SU-DHL-6 (cell line): ENCODE measurements around the gene FSTL4.

ENCODE experiments used
- H2AFZ ChIP-seq: fragments of 200-600 bp; sonication (generic); 2 replicates; pipeline ENCODE4 v1.6.1; 2014; ENCODE audit warnings: low read depth, mild to moderate bottlenecking, moderate library complexity, mixed read lengths, antibody characterized with exemption, low read length; ENCODE audit not compliant: severe bottlenecking
- H3F3A ChIP-seq: fragments of 200-600 bp; shearing (Covaris generic); 2 replicates; pipeline ENCODE4 v1.6.0; 2016; ENCODE audit warnings: antibody characterized with exemption, mild to moderate bottlenecking; ENCODE audit not compliant: insufficient read depth
- H3K27ac ChIP-seq: fragments of 200-600 bp; sonication (generic); 2 replicates; pipeline ENCODE4 v1.5.1; 2016; ENCODE audit warnings: low read depth, mild to moderate bottlenecking, low read length, moderate library complexity, mixed read lengths
- H3K27me3 ChIP-seq: fragments of 200-600 bp; sonication (generic), shearing (Covaris generic); 2 replicates; pipeline ENCODE4 v1.6.0; 2014; ENCODE audit warnings: mild to moderate bottlenecking, low read length
- H3K36me3 ChIP-seq: fragments of 200-600 bp; sonication (generic); 2 replicates; pipeline ENCODE4 v1.6.1; 2014; ENCODE audit warnings: mild to moderate bottlenecking, low read length, mixed read lengths
- H3K4me2 ChIP-seq: fragments of 300-600, 200-600 bp; shearing (Covaris generic), sonication (generic); 2 replicates; pipeline ENCODE4 v1.6.0; 2014; ENCODE audit warnings: low read length, low read depth, mild to moderate bottlenecking; ENCODE audit not compliant: poor library complexity, severe bottlenecking
- H3K4me3 ChIP-seq: fragments of 200-600 bp; sonication (generic); 2 replicates; pipeline ENCODE4 v1.5.1; 2014; ENCODE audit warnings: antibody characterized with exemption, low read length, mild to moderate bottlenecking, mixed read lengths; ENCODE audit not compliant: insufficient read depth, poor library complexity, severe bottlenecking
- H3K79me2 ChIP-seq: fragments of 200-600 bp; sonication (generic); 2 replicates; pipeline ENCODE4 v1.6.1; 2014; ENCODE audit warnings: mild to moderate bottlenecking, low read length, moderate library complexity; ENCODE audit not compliant: insufficient read depth
- H3K9ac ChIP-seq: fragments of 200-600 bp; sonication (generic); 2 replicates; pipeline ENCODE4 v1.7.0; 2014; ENCODE audit warnings: mild to moderate bottlenecking, low read length
- H3K9me2 ChIP-seq: fragments of 200-600 bp; sonication (generic); replicated peaks from 2 replicates; pipeline ENCODE4 v1.6.1; 2014; ENCODE audit warnings: low read length; ENCODE audit not compliant: insufficient read depth
- H3K9me3 ChIP-seq: fragments of 200-600 bp; sonication (generic); 2 replicates; pipeline ENCODE4 v1.6.1; 2014; ENCODE audit warnings: low read length, mixed read lengths; ENCODE audit not compliant: insufficient read depth
- H4K20me1 ChIP-seq: fragments of 200-600 bp; sonication (generic); 2 replicates; pipeline ENCODE4 v1.6.1; 2014; ENCODE audit warnings: low read depth, mild to moderate bottlenecking, antibody characterized with exemption, low read length, moderate library complexity, mixed read lengths
- CTCF ChIP-seq: fragments of 200-600 bp; sonication (generic); IDR thresholded peaks from one replicate; pipeline ENCODE4 v1.5.1; 2017; ENCODE audit warnings: antibody characterized with exemption, mild to moderate bottlenecking, low read length, moderate library complexity; ENCODE audit not compliant: insufficient read depth, poor library complexity, severe bottlenecking
- EZH2phosphoT487 ChIP-seq: fragments of 200-600 bp; sonication (generic), shearing (Covaris generic); conservative IDR thresholded peaks from 2 replicates; pipeline ENCODE4 v1.6.1; 2018; ENCODE audit warnings: mild to moderate bottlenecking, antibody characterized with exemption, low read length, moderate library complexity, mixed read lengths

The FSTL4 gene

GRCh38 chr5:133405275-133406034 is 206.9 kb downstream of the FSTL4 start:
- H3K27me3 ChIP-seq: no peaks in the 10 kb centered on the region
- no peak overlapping the region for H2AFZ ChIP-seq
- H4K20me1 ChIP-seq: no peaks in the 10 kb centered on the region
- no peaks in the 10 kb centered on the region for H3F3A ChIP-seq
- no peaks in the 10 kb centered on the region for H3K79me2 ChIP-seq
- no peaks in the 10 kb centered on the region for H3K36me3 ChIP-seq
- H3K4me2 ChIP-seq: no peak overlapping the region
- H3K9me2 ChIP-seq: no peaks in the 10 kb centered on the region
- no peak overlapping the region for H3K9ac ChIP-seq
- no peak for TF ChIP-seq EZH2phosphoT487
- TF ChIP-seq CTCF: no peak
- no peak overlapping the region for H3K27ac ChIP-seq
- no peak overlapping the region for H3K4me3 ChIP-seq
- H3K9me3 ChIP-seq: no peaks in the 10 kb centered on the region

DNA sequence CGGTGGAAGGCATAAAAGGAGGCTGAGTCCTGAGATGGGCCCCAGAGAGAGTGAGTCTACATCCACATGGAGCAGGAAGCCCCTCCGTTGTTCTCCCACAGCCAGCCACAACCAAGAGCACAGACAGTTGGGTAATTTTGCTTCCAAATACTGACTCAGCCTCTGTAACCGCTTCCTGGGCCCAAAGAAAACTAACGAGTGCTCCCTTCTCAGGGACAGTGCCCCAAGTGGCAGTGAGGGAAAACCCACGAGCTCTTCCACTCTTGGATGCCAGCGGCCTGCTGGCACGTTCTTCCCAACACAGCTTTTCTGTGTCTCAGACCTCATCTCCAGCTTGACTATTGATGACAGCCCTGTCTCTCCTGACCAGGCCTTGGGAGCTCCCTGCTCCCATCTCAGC is 207.6 kb downstream of the FSTL4 start:
- no peak overlapping the region for H3K4me2 ChIP-seq
- no peaks in the 10 kb centered on the region for H3K79me2 ChIP-seq
- H3K36me3 ChIP-seq: no peaks in the 10 kb centered on the region
- H3K9me2 ChIP-seq: no peaks in the 10 kb centered on the region
- H3F3A ChIP-seq: no peaks in the 10 kb centered on the region
- no peak for TF ChIP-seq CTCF
- no peak for TF ChIP-seq EZH2phosphoT487
- no peaks in the 10 kb centered on the region for H3K27me3 ChIP-seq
- H4K20me1 ChIP-seq: no peaks in the 10 kb centered on the region
- no peak overlapping the region for H3K27ac ChIP-seq
- no peaks in the 10 kb centered on the region for H3K9me3 ChIP-seq
- H3K9ac ChIP-seq: no peak overlapping the region
- no peak overlapping the region for H2AFZ ChIP-seq
- H3K4me3 ChIP-seq: no peak overlapping the region

- Histone ChIP-seq H3K9me2 (no peaks in the 10 kb centered on the region), H3K9ac (no peak overlapping the region), H3K9me3 (no peaks in the 10 kb centered on the region), H3K4me3 (no peak overlapping the region), H3K4me2 (no peak overlapping the region), H3K27ac (no peak overlapping the region), H3K27me3 (no peaks in the 10 kb centered on the region), H2AFZ (no peak overlapping the region), H3K79me2 (no peaks in the 10 kb centered on the region), H3F3A (no peaks in the 10 kb centered on the region), H4K20me1 (no peaks in the 10 kb centered on the region), H3K36me3 (no peaks in the 10 kb centered on the region)
- TF ChIP-seq CTCF (no peak), EZH2phosphoT487 (no peak)
Observed at GRCh38 chr5:133403741-133404364, 208.5 kb downstream of the FSTL4 start.
